ENCODE results near the gene AOPEP. TPM values are rescaled to one million over a fixed set of nuclear protein-coding genes. Genes with fewer than 3 reads are reported as not detected.

The AOPEP gene
- total and polyA plus RNA-seq, 7 donors, result 28.0 to 490 (median 184) TPM

DNA sequence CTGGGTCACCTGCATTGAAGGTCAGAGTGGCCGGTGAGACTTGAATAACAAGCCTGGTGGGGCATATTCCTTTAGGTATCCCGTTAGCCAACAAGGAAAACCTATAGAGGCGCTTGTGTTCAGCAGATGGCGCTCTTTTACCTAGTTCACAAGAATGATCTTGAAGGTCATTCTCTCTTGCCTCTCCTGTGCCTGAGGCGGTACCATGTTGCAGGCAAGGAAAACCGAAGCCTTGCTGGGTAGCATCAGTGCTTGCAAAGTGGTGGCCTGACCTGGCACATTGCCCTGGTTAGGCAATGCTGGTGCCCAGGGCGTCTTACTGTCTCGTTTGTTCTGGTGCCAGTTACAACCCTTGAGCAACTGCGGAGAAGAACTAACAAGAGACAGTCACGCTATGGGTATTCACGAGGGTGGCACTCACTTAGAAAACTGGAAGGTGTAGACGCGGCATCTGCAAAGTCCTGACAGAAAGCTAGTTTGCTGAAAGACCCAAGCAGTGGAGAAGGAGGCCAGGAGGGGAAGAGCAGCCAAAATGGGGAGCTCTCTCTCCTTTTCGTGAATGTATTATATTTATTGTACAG is 56.7 kb downstream of the AOPEP start:
- no peak for TF ChIP-seq POLR2A (IDR thresholded peaks at IDR 0.05)
- TF ChIP-seq EP300 (IDR thresholded peaks at IDR 0.05), result peak in 2 of 4 donors; percentile 4 to 54
- TF ChIP-seq POLR2AphosphoS5 (IDR thresholded peaks at IDR 0.05), result peak; percentile 48 to 78 (median 58)
- TF ChIP-seq, protein P1, sequence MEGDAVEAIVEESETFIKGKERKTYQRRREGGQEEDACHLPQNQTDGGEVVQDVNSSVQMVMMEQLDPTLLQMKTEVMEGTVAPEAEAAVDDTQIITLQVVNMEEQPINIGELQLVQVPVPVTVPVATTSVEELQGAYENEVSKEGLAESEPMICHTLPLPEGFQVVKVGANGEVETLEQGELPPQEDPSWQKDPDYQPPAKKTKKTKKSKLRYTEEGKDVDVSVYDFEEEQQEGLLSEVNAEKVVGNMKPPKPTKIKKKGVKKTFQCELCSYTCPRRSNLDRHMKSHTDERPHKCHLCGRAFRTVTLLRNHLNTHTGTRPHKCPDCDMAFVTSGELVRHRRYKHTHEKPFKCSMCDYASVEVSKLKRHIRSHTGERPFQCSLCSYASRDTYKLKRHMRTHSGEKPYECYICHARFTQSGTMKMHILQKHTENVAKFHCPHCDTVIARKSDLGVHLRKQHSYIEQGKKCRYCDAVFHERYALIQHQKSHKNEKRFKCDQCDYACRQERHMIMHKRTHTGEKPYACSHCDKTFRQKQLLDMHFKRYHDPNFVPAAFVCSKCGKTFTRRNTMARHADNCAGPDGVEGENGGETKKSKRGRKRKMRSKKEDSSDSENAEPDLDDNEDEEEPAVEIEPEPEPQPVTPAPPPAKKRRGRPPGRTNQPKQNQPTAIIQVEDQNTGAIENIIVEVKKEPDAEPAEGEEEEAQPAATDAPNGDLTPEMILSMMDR (IDR thresholded peaks at IDR 0.05), result peak; percentile 50 to 63 (median 58)
- Histone ChIP-seq H3K4me3 (no peak overlapping the region), H3K27ac (peak overlapping the region in 3 of 4 donors; percentile 21 to 69 (median 51)), H3K9me3 (no peaks in the 10 kb centered on the region), H3K36me3 (no peaks in the 10 kb centered on the region), H3K27me3 (no peaks in the 10 kb centered on the region), H3K4me1 (peaks cover 0 to 10% (median 6%) of the 10 kb centered on the region in 4 donors)
- 45 to 58% methylated on average over 14 of the region's 14 CpGs for WGBS, 2 donors
- peak; percentile 96 for DNase-seq
- intact Hi-C loops (cut with DNase I), result loop anchor here (1.0 to 5.0 kb wide), 4 partner anchors 101 to 344 kb away; no protein-coding TSS in a partner anchor

DNA sequence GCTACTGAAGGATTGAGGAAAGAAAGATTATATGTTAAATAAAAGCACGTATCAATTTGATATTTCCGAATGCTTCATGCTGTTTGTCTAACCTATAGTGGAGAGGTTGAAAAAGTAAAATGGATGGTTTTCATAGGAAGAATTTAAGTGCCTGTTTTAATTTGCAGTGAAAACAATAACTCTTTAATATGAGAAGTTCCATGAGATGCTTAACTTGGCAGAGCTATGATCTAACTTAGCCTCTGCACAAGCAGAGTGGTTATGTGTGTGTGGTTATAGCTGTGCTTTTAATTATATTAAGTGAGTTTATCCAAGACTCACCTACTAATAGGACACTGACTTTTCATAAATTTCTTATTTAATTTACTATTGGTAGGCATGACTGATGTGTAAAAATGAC is 57.4 kb downstream of the AOPEP start:
- TF ChIP-seq EP300 (IDR thresholded peaks at IDR 0.05) (no peak), POLR2A (IDR thresholded peaks at IDR 0.05) (no peak), POLR2AphosphoS5 (IDR thresholded peaks at IDR 0.05) (no peak)
- TF ChIP-seq, protein P1 (IDR thresholded peaks at IDR 0.05), result no peak
- no peaks in the 10 kb centered on the region for H3K9me3 ChIP-seq
- 97 to 98% methylated on average over 2 of the region's 2 CpGs for WGBS, 2 donors
- H3K27me3 ChIP-seq, result no peaks in the 10 kb centered on the region
- DNase-seq, result no peak
- H3K4me3 ChIP-seq, result no peak overlapping the region
- peak overlapping the region in 2 of 4 donors; percentile 51 to 69 for H3K27ac ChIP-seq
- H3K4me1 ChIP-seq, result peaks cover 0 to 10% (median 6%) of the 10 kb centered on the region in 4 donors
- intact Hi-C loops (cut with DNase I), result loop anchor here (1.0 to 5.0 kb wide), 4 partner anchors 102 to 343 kb away; no protein-coding TSS in a partner anchor
- no peaks in the 10 kb centered on the region for H3K36me3 ChIP-seq

DNA sequence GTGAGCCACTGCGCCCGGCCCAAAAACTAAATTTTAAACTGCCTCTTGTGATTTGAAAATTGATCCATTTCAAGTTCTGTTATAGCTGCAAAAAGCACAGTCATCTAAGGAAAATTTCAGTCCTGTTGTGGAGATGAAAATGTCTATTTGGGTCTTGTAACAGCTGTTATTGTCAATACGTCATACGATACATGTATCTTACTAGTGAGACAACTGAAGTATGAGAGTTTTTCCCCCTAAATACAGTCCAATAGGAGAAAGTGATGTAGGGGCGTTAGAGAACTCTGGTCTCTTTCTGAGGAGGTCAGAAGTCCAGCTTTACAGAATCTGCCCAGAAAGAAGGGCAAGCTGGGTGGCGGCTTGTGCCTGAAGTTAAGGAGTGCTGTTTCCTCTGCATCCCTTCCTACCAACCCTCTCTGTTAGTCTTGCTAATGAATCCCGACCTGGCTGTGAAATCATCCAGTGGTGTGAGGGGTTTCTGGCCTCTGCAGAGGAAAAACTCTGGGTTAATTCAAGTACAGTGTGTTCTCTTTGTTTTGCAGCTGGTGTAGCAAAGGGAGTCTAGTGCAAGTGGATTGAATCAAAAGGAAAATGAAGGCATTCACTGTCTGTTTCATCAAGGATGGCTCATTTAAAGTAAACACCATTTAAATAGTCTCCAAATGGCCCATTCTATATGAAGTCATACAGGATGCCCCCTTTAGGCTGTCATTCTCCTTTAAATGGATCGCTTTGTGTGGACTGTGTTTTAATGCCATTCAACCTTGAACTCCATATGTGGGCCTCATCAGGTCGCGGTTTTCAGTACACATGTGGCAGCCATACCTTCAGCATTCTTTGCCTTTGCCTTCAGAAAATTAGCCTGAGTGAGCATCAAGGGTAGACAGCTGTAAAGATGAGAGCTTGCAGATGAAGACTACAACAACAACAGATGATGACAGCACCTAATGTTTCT is 59.0 kb downstream of the AOPEP start:
- Histone ChIP-seq H3K27me3 (no peaks in the 10 kb centered on the region), H3K9me3 (no peaks in the 10 kb centered on the region), H3K4me1 (peaks cover 0 to 10% (median 6%) of the 10 kb centered on the region in 4 donors), H3K4me3 (no peak overlapping the region), H3K27ac (no peak overlapping the region), H3K36me3 (no peaks in the 10 kb centered on the region)
- 87 to 89% methylated on average over 10 of the region's 10 CpGs for WGBS, 2 donors
- no peak for TF ChIP-seq POLR2AphosphoS5 (IDR thresholded peaks at IDR 0.05)
- intact Hi-C loops (cut with DNase I), result no loop called here
- no peak for DNase-seq

DNA sequence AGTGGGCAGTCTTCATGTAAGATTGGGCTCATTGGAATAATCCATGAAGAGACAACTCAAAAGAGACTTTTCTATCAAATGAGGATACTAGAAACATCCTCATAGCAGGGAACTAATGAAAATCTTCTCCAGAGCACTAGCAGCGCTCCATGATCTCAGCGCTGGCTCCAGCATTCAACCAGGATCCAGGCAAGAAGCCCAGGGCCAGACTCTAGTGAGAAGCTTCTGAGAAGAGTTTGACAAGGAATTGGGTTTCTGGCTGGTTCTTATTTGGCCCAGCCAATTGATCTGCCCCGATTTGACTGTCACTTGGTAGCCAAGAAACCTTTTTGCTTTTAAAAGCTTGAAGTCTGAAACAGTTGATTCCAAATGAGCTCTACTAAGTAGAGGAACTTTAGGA is 60.1 kb downstream of the AOPEP start:
- 96% methylated on average over 3 of the region's 3 CpGs for WGBS, 2 donors
- Histone ChIP-seq H3K9me3 (no peaks in the 10 kb centered on the region), H3K4me3 (no peak overlapping the region), H3K4me1 (peaks cover 0 to 10% (median 6%) of the 10 kb centered on the region in 4 donors), H3K36me3 (no peaks in the 10 kb centered on the region), H3K27ac (no peak overlapping the region), H3K27me3 (no peaks in the 10 kb centered on the region)
- DNase-seq, result no peak
- intact Hi-C loops (cut with DNase I), result no loop called here
- TF ChIP-seq POLR2AphosphoS5 (IDR thresholded peaks at IDR 0.05), result no peak
- no peak for TF ChIP-seq POLR2A (IDR thresholded peaks at IDR 0.05)
- TF ChIP-seq, protein P1 (IDR thresholded peaks at IDR 0.05), result no peak
- TF ChIP-seq EP300 (IDR thresholded peaks at IDR 0.05), result no peak

DNA sequence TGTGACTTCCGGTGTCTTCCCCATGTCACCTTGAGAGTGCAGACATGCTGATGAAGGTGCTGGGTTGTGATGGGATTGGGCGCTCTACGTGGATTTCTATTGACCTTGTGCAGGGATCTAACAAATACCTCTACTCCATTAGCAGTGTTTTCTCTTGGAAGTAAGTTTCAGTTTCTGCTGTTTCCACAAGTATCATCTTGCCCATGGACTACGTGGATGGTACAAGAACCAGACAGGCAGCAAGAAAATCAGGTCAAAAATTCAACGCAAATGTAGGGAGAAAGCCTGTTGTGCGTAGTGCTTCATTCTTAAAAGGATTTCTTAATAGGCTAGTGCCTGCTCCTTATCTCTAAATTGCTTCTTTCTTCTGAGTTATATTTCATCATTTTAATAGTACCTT is 60.8 kb downstream of the AOPEP start:
- no peak for DNase-seq
- Histone ChIP-seq H3K4me3 (no peak overlapping the region), H3K27ac (no peak overlapping the region), H3K9me3 (no peaks in the 10 kb centered on the region), H3K27me3 (no peaks in the 10 kb centered on the region), H3K4me1 (peaks cover 0 to 10% (median 6%) of the 10 kb centered on the region in 4 donors), H3K36me3 (no peaks in the 10 kb centered on the region)
- WGBS, 2 donors, result 85 to 95% methylated on average over 6 of the region's 6 CpGs
- intact Hi-C loops (cut with DNase I), result no loop called here
- TF ChIP-seq, protein P1 (IDR thresholded peaks at IDR 0.05), result no peak
- TF ChIP-seq EP300 (IDR thresholded peaks at IDR 0.05) (no peak), POLR2AphosphoS5 (IDR thresholded peaks at IDR 0.05) (no peak), POLR2A (IDR thresholded peaks at IDR 0.05) (no peak)

All from sigmoid colon (tissue), 7 donors.